Activated T-cell treated with anti-CD3 and anti-CD28 coated beads for 1 hour (primary cell): ENCODE measurements around the gene SPATA13.
A peak's percentile ranks its signal among the peaks of the same experiment; 100 is the strongest.
"Not testable (repeated sequence)": the region's sequence is repeated elsewhere in the genome, so short reads cannot be mapped to it uniquely, and the experiment has no call there.

Experiments
- DNase-seq: peaks from one replicate; pipeline ENCODE4 v3.0.0-alpha.2; 2020; ENCODE audit warnings: low read depth

The SPATA13 gene

DNA sequence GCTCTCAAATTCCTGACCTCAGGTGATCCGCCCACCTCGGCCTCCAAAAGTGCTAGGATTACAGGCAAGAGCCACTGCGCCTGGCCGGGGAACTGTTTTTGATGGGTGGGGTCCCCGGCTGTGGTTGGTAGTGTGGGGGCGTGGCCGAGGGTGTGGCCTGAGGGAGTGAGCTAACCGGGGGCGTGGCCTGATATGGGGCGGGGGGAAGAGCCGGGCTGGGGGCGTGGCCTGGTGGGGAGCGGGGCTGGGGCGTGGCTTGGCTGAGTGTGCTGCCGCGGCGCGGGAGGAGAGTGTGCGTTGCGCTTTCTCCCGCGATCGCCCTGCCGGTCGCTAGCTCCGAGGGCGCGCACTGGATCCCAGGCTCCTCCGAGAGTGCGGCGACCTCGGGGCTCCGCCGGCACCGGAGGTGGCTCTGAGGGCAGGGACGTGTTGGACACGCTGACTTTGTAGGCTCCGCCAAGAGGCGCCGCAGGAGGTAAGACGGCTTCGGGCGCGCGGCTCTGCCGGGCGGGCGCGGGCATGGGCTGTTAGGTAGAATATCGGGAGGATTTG lies at the start of gene SPATA13:
Gene SPATA13 (plus strand): TSS at position 263 of the 552 bp plus-strand sequence. CDS start 62,210 bp downstream, outside the sequence.
- DNase-seq = peak; percentile 98

- DNase-seq = no peak
Observed at GRCh38 chr13:24112791-24113190, 47.7 kb upstream of the SPATA13 start.

DNA sequence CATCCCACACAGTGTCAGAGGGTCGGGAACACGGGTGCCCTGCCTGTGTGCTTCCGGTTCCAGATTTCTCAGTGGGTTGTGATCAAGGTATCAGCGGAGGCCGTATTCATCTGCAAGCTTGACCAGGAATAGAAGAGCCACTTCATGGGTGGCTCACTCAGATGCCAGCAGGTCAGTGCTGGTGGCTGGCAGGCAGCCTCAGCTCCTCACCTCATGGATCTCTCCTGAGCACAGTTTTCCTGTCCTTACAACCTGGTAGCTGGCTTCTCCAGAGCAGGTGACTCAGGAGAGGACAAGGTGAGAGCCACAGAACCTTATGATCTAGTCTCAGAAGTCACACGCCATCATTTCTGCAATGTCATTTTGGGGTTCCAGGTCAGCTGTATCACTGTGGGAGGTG lies 44.8 kb upstream of the SPATA13 start:
- no peak for DNase-seq

- no peak for DNase-seq
Observed at GRCh38 chr13:24116131-24116530, 44.4 kb upstream of the SPATA13 start.

DNA sequence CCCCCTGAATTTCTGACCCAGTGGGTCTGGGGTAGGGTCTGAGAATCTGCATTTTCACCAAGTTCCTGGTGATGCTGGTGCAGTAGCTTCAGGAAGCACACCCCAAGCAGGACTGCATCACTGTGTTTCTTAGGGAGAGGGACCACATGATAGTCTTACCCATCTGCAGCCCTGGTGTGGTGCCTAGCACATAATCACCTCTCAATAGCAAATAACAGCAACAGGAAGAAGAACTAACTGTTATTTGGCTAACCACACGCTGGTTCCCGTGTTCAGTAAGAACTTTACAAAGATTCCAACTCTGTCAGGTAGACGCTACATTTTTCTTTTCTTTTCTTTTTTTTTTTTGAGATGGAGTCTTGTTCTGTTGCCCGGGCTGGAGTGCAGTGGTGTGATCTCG lies 41.9 kb upstream of the SPATA13 start:
- no peak for DNase-seq

- no peak for DNase-seq
Observed at GRCh38 chr13:24119626-24120508, 40.7 kb upstream of the SPATA13 start.

DNA sequence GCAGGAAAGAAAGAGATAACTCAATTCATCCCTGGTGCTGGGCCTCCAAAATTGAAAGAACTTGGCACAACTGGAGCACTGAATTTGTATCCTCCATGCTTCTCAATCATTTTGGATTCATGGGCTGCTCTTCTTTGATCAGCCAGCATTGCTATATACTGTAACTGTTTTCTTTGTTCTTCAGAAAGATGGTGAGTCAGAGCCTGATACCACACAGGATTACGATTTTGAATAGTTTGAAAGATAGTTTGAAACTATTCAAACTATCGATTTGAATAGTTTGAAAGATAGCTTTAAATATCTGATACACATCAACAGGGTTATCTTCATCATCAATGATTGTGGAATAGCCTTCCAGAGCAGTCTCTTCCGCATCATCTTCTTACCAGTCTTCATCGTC lies 38.5 kb upstream of the SPATA13 start:
- DNase-seq = not testable (repeated sequence)

DNA sequence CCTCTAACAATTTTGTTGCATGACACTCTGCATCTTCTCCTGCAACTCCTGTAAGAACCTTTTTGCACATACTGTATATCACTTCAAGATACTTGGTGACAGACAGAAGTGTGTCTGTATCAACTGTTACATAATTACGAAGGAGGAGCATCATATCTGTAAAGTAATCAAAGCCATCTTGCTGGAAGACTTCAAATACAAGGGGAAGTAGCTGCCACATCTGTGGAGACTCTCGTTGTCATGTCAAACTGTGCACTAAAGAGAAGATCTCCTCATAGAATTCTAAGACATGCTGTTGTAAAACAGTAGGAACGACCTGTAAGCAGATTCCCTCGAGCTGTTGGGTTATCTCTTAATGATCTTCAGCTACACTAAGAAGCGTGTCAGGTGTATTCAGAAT lies 38.0 kb upstream of the SPATA13 start:
- no peak for DNase-seq

DNA sequence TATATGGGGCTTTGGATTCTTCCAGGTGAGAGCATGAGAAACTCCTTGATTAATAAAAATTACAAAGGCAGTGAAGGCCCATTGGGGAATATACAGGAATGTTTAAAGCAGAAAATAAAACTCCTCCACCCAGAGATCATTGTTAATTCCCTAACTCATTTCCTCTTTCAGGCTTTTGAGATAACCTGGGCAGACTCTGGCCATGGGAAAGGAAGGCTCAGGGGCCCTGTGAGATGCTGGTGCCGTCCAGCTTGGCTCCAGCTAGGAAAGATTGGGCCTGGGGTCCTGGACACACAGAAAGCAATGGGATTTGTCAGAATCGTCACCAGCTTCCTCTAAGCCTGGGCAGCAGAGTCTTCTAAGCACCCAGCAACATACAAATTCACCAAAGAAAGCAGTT lies 36.8 kb upstream of the SPATA13 start:
- no peak for DNase-seq

GRCh38 chr13:24124789-24125476 lies 35.6 kb upstream of the SPATA13 start:
- DNase-seq = no peak

GRCh38 chr13:24127116-24127631 lies 33.3 kb upstream of the SPATA13 start:
- no peak for DNase-seq

GRCh38 chr13:24128112-24128511 lies 32.4 kb upstream of the SPATA13 start:
- DNase-seq = no peak

DNA sequence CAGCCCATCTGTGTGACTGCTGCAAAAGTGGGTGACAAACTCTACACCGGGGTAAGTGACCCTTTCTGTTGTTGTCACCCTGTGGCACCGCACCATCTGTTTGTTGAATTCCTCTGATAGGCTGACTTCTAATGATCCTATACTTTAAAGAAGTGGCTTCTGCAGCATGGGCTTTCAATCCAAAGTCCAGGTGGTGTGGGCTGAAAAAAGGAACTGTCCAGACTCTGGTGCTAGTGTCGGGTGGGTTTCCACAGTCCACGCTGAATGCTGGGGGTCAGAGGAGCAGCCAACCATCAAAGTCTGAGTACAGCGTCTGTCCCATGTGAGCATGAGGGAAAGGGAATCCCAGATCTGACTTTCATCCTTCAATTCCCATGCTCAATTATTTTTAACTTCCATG lies 31.6 kb upstream of the SPATA13 start:
- no peak for DNase-seq

DNA sequence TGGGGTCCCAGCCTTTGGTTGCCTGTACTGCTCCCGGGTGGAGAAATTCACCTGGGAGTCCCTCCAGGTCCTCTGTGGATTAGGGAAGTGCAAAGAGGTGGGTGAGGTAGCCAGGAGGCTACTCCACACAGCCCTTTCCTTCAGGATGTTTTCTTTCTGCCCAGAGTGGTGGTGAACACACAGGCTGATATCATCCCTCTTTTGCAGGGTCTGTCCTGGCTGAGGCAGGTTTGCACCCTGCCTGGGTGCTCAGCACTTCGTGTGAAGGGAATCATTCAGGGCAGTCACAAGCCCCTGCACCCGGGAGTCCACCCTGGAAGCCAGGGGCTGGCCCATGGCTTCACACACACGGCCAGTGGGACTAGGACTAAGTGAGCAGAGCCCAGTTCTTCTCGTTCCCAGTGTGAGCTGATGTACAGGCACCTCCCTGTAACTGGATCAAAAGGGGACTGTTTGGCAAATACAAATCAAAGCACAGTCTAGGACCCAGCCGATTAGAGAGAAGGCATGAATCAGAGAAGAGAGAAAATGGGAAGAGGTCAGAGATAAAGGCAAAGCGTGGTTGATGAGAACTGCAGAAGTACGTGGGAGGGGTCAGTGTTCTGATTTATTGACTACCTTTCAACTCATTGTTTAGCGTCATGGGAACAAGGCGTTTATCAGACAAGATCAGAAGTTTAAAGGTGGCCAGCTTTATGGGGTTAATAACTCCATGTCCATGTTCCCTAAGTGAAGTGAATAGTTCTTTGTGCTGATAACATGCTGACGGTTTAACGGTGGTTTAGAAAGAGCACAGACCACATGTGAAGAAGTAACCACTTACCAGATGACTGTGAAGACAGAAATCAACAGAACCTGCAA lies 30.4 kb upstream of the SPATA13 start:
- DNase-seq = no peak

DNA sequence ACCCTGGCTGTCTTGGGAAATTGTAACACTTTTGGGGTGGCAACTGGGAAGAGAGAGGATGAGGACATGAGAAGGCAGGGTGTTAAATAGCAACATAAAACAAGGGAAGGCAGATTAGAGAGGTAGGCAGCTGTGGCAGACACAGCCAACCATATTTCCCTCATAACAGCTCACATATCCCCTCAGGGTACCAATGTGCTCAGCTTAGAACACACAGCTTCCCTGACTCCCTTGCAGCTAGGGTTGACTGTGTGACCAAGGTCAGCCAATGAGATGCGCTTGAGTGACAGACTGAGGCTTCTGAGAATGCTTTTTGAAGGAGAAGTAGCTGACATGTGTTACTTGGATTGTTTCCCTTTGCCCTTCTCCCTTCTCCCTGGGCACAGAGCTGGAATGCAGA lies 28.8 kb upstream of the SPATA13 start:
- no peak for DNase-seq

DNA sequence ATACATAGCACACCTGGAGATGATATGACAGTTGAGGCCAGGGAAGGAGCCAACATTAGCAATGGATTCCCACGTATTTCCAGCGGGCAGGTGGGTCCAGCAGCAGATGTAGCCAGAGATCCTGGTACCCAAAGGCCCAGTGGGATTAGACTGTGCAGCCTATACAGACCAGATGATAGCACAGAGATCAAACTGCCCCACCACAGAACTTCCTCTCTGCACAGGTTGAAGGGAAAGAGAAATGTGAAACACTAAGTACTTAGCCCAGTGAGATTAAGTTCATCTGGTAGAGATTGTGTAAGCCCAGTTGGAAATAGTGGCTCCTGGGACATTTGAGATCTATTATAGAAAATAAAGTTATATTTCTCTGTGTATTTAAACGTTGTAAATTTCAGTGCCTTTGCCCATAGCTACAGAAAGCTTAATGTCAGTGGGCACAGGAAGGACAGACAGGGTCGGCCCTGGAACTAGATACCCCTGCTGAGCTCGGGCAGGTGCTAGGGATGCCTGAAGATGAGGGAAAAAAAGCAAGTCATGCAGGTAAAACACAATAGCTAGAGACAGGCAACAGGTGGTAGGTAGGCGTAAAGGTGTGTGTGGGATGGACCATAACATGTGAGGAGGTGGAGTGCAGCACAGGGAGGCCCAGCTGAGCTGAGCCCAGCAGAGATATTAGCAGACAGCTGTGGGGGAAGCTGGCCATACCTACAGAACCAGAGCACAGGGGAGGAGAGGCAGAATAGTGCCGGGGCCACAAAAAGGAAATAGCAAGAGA lies 27.3 kb upstream of the SPATA13 start:
- no peak for DNase-seq

DNA sequence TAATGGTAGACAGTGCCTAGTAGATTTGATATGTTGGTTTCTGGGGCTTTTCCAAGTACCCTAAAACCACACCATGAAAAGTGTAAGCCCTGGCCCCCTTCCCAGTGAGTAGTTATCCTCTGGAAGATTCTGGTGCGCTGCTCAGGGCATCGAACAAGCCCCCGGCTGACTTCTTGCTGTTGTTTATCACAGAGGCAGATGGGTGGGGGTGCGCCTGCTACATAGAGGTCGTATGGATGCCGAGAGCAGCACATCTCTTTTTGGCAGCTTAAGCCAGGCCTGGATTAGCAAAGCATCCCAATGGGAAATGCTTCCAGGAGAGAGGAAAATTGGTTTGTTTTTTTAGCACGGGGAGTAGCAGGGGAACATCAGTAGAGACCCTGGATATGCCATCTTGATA lies 26.3 kb upstream of the SPATA13 start:
- DNase-seq = no peak

DNA sequence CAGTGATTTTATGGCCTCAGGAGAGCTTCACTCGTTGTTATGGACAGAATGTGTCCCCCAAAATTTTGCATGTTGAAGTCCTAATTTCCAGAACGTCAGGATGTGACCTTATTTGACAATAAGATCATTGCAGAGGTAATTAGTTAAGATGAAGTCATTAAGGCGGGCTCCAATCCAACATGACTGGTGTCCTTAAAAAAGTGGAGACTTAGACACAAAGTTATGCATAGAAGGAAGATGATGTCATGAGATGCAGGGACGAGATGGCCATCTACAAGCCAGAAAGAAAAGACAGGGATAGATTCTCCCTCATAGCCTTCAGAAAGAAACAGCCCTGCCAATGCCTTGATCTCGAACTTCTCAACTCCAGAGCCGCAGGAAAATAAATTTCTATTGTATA lies 25.8 kb upstream of the SPATA13 start:
- DNase-seq = no peak

DNA sequence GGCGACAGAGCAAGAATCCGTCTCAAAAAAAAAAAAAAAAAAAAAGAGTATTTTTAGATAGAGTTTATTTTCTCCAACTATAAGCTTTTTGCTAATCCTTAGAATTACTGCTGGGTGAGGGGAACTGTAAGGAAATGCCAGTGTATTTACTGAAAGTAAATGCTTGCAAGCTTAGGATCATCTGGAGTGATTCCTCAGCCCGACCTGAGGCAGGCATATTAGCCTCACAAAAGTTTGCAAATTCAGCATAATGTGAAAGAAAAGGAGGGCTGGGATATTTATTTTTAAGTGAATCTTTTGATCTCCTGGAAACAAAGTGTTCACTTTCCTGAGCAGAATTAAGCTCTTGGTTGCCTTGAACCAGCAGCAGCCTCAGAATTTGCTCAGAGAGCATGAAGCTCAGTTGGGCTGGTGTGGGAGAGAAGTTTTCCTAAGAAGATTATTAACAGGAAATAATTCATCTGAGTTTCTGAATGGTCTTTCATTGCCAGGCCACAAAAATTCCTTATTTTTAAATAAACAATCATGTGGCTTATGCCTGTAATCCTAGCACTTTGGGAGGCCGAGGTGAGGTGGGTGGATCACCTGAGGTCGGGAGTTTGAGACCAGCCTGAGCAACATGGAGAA lies 24.7 kb upstream of the SPATA13 start:
- no peak for DNase-seq

DNA sequence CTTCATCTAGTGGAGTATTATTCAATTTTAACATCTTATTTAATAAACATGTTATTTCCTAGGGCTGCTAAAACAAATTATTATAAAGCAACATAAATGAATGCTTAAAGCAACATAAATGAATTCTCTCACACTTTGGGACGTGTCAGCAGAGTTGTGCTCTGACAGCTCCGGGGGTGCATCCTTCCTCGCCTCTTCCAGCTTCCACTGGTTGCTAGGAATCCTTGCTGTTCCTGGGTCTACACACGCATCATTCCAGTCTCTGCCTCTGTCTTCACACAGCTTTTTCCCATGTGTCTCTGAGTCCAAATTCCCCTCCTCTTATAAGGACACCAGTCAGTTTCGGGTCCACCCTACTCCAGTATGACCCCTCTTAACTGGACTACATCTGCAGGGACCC lies 21.6 kb upstream of the SPATA13 start:
- DNase-seq = no peak
